Thymus (tissue), 11 donors: ENCODE results near the gene ETV3. TPM values are rescaled to one million over a fixed set of nuclear protein-coding genes. Genes with fewer than 3 reads are reported as not detected.

ENCODE experiments used
- DNase-seq, 9 donors: peaks; one replicate each; pipeline ENCODE4 v3.0.0-alpha.2; 2013; ENCODE audit warnings: low spot score in 9 of 9, low read depth in 6 of 9, missing footprints in 1 of 9
- H3K27ac ChIP-seq, 2 donors: one replicate each; pipeline ENCODE4 v1.5.1; 2013; ENCODE audit warnings: control low read depth in 1 of 2, low read depth in 1 of 2, low read length in 1 of 2, mild to moderate bottlenecking in 1 of 2, moderate library complexity in 1 of 2
- H3K27me3 ChIP-seq, 2 donors: one replicate each; pipeline ENCODE4 v1.5.1; 2013; ENCODE audit warnings: low read length in 1 of 2; ENCODE audit not compliant: control insufficient read depth in 2 of 2, insufficient read depth in 1 of 2
- H3K36me3 ChIP-seq, 2 donors: one replicate each; pipeline ENCODE4 v1.5.1; 2013; ENCODE audit warnings: low read length in 1 of 2, mild to moderate bottlenecking in 1 of 2, moderate library complexity in 1 of 2; ENCODE audit not compliant: control insufficient read depth in 2 of 2, insufficient read depth in 2 of 2
- H3K4me1 ChIP-seq, 2 donors: one replicate each; pipeline ENCODE4 v1.5.1; 2013; ENCODE audit warnings: low read length in 2 of 2; ENCODE audit not compliant: control insufficient read depth in 2 of 2, insufficient read depth in 2 of 2
- H3K4me3 ChIP-seq, 2 donors: one replicate each; pipeline ENCODE4 v1.5.1; 2013; ENCODE audit warnings: low read length in 2 of 2, control low read depth in 1 of 2, mild to moderate bottlenecking in 1 of 2
- H3K9me3 ChIP-seq, 2 donors: one replicate each; pipeline ENCODE4 v1.5.1; 2013; ENCODE audit warnings: low read length in 1 of 2, mild to moderate bottlenecking in 1 of 2; ENCODE audit not compliant: control insufficient read depth in 2 of 2, insufficient read depth in 1 of 2
- WGBS: extraction: QIAGEN DNeasy Blood & Tissue Kit; methylation state at CpG from one replicate; pipeline ENCODE4 v1.1.7; 2013; 5-methylcytosine and 5-hydroxymethylcytosine counted together
- polyA plus RNA-seq: library from polyadenylated mRNA; stranded (reverse); fragments of 200-250 nt; gene quantifications from one replicate; pipeline ENCODE4 v1.2.3, GENCODE V29; 2013
- total RNA-seq: library from RNA; stranded (reverse); fragments of 120-200 nt; gene quantifications from one replicate; pipeline ENCODE4 v1.2.4, GENCODE V29; 2013
- donor health status: healthy.

The ETV3 gene
- total and polyA plus RNA-seq, 2 donors, result 10.6 to 14.3 TPM

GRCh38 chr1:157077394-157077793 is 60.8 kb downstream of the ETV3 start:
- Histone ChIP-seq H3K27me3 (peaks cover 0 to 17% of the 10 kb centered on the region in 2 donors), H3K4me1 (no peaks in the 10 kb centered on the region), H3K9me3 (no peaks in the 10 kb centered on the region), H3K36me3 (no peaks in the 10 kb centered on the region), H3K27ac (no peak overlapping the region), H3K4me3 (no peak overlapping the region)
- 97% methylated on average over 1 of the region's 1 CpG for WGBS
- no peak for DNase-seq

GRCh38 chr1:157073944-157074685 is 64.1 kb downstream of the ETV3 start:
- Histone ChIP-seq H3K27me3 (peaks cover 0 to 19% of the 10 kb centered on the region in 2 donors), H3K4me3 (no peak overlapping the region), H3K4me1 (no peaks in the 10 kb centered on the region), H3K36me3 (no peaks in the 10 kb centered on the region), H3K9me3 (no peaks in the 10 kb centered on the region), H3K27ac (no peak overlapping the region)
- 38% methylated on average over 35 of the region's 35 CpGs for WGBS
- peak in 4 of 9 donors; percentile 2 to 21 (median 8) for DNase-seq

Other genes starting within 250 kb of the ETV3 start
- 0.61 TPM for gene PEAR1, start 244.7 kb downstream of the ETV3 start, total RNA-seq
- 2.5 TPM for gene PEAR1, start 244.7 kb downstream of the ETV3 start, polyA plus RNA-seq
- not detected for gene LRRC71, start 217.8 kb downstream of the ETV3 start, total RNA-seq
- 0.11 TPM for gene LRRC71, start 217.8 kb downstream of the ETV3 start, polyA plus RNA-seq
- 4.5 TPM for gene ARHGEF11, start 92.7 kb downstream of the ETV3 start, total RNA-seq
- gene ARHGEF11, start 92.7 kb downstream of the ETV3 start, polyA plus RNA-seq, result 5.5 TPM
- gene ETV3L, start 38.6 kb downstream of the ETV3 start, total RNA-seq, result 0.14 TPM
- gene ETV3L, start 38.6 kb downstream of the ETV3 start, polyA plus RNA-seq, result 1.0 TPM